ENCODE data around the gene TECPR2. TPM values are rescaled to one million over a fixed set of nuclear protein-coding genes. Genes with fewer than 3 reads are reported as not detected.
A peak's percentile ranks its signal among the peaks of the same experiment; 100 is the strongest.
"Not testable (repeated sequence)": the region's sequence is repeated elsewhere in the genome, so short reads cannot be mapped to it uniquely, and the experiment has no call there.

TECPR2 gene
- total RNA-seq, 3 donors from 2014 or later, result 5.5 to 6.7 (median 5.6) TPM

- H3K36me3 Mint-ChIP-seq (ENCODE audit: insufficient read depth), result peaks cover 27% of the 10 kb centered on the region
- no peaks in the 10 kb centered on the region for H3K4me1 Mint-ChIP-seq (ENCODE audit: low read depth)
- H3K9me3 Mint-ChIP-seq, result no peaks in the 10 kb centered on the region
- DNase-seq (no peak), ATAC-seq (no peak)
- H3K4me3 Mint-ChIP-seq, result no peak overlapping the region
- no peaks in the 10 kb centered on the region for H3K27me3 Mint-ChIP-seq (ENCODE audit: low read depth)
Observed at GRCh38 chr14:102345232-102345631, 17.5 kb upstream of the TECPR2 start.

DNA sequence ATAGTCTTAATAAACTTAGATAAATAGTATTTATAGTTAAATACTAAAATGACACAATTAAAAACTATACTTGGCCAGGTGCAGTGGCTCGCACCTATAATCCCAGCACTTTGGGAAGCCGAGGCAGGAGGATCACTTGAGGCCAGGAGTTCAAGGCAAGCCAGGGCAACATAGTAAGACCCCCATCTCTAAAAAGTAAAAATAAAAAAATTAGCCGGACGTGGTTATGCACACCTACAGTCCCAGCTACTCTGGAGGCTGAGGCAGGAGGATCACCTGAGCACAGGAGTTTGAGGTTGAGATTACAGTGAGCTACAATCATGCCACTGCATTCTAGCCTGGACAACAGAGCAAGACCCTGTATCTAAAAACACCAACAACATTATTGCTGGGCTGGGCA, 16.1 kb upstream of the TECPR2 start:
- no peak for ATAC-seq
- Mint-ChIP-seq H3K9me3 (no peaks in the 10 kb centered on the region), H3K27me3 (ENCODE audit: low read depth) (no peaks in the 10 kb centered on the region), H3K36me3 (ENCODE audit: insufficient read depth) (peaks cover 30% of the 10 kb centered on the region), H3K4me1 (ENCODE audit: low read depth) (no peaks in the 10 kb centered on the region), H3K4me3 (no peak overlapping the region)
- no peak for DNase-seq

DNA sequence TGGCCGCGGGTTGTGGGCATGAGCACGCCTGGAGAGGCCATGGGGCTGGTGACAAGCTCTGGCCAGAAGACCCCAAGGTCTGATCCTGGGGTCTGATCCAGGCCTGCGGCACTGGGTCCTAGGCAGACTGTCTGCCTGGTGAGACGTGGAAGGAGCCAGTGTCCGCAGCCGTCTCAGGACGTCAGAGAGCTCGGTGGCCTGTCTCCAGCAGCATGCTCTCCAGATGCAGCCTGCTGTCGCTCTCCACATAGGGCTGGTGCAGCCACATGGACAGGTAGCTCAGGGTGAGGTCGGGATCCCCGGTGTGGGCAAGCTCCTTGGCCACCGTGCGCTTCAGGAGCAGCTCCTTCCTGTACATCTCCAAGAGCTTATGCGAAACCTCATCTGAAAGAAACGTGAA, 14.4 kb upstream of the TECPR2 start:
- H3K36me3 Mint-ChIP-seq (ENCODE audit: insufficient read depth), result peaks cover 33% of the 10 kb centered on the region
- H3K4me1 Mint-ChIP-seq (ENCODE audit: low read depth), result no peaks in the 10 kb centered on the region
- no peak for DNase-seq
- no peaks in the 10 kb centered on the region for H3K27me3 Mint-ChIP-seq (ENCODE audit: low read depth)
- H3K9me3 Mint-ChIP-seq, result no peaks in the 10 kb centered on the region
- ATAC-seq, result no peak
- H3K4me3 Mint-ChIP-seq, result no peak overlapping the region

DNA sequence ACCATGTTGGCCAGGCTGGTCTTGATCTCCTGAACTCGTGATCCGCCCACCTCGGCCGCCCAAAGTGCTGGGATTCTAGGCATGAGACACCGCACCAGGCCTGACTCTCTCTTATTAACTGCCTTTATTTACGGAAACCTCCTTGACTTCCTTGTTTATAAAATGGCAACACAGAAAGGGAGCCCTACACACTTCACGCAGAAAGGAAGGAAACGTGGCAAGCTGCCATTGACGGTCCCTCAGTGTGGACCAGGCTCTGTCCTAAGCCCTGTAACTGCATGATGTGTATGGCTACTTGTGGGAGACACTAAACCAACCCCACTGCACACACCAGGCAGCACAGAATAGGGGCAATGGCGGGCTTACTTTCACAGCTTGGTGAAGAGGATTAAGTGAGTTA, 11.7 kb upstream of the TECPR2 start:
- ATAC-seq, result no peak
- Mint-ChIP-seq H3K4me3 (no peak overlapping the region), H3K4me1 (ENCODE audit: low read depth) (no peaks in the 10 kb centered on the region), H3K27me3 (ENCODE audit: low read depth) (no peaks in the 10 kb centered on the region), H3K9me3 (no peaks in the 10 kb centered on the region), H3K36me3 (ENCODE audit: insufficient read depth) (peaks cover 36% of the 10 kb centered on the region)
- DNase-seq, result no peak

GRCh38 chr14:102351593-102351992, 11.1 kb upstream of the TECPR2 start:
- not testable (repeated sequence) for H3K9me3 Mint-ChIP-seq; H3K4me1 Mint-ChIP-seq (ENCODE audit: low read depth); H3K27me3 Mint-ChIP-seq (ENCODE audit: low read depth); ATAC-seq; H3K4me3 Mint-ChIP-seq; DNase-seq
- peaks cover 37% of the 10 kb centered on the region for H3K36me3 Mint-ChIP-seq (ENCODE audit: insufficient read depth)

DNA sequence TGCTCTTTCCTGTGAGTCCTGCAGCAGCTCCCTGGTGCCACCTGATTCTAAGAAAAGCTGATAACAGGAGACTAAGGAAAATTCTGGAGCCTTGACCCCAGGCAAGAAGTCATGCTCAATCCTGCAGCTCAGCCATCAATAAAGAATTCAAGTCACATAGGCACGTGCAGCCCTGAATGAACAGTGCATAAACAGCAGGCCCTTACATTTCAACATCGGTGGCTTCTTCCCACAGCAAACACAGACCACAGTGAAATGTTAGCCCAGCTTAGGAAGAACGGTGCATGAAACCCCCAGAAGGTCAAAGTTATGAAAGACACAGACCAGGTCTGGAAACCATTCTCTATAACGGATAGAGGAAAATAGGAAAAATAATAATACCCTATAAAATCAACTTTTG, 10.5 kb upstream of the TECPR2 start:
- H3K4me3 Mint-ChIP-seq, result no peak overlapping the region
- DNase-seq (no peak), ATAC-seq (no peak)
- no peaks in the 10 kb centered on the region for H3K9me3 Mint-ChIP-seq
- H3K27me3 Mint-ChIP-seq (ENCODE audit: low read depth), result no peaks in the 10 kb centered on the region
- H3K4me1 Mint-ChIP-seq (ENCODE audit: low read depth), result peaks cover 2% of the 10 kb centered on the region
- H3K36me3 Mint-ChIP-seq (ENCODE audit: insufficient read depth), result peaks cover 40% of the 10 kb centered on the region

- H3K27me3 Mint-ChIP-seq (ENCODE audit: low read depth), result no peaks in the 10 kb centered on the region
- peaks cover 45% of the 10 kb centered on the region for H3K36me3 Mint-ChIP-seq (ENCODE audit: insufficient read depth)
- DNase-seq (no peak), ATAC-seq (no peak)
- no peaks in the 10 kb centered on the region for H3K9me3 Mint-ChIP-seq
- no peak overlapping the region for H3K4me3 Mint-ChIP-seq
- H3K4me1 Mint-ChIP-seq (ENCODE audit: low read depth), result peaks cover 2% of the 10 kb centered on the region
Observed at GRCh38 chr14:102353126-102353619, 9.6 kb upstream of the TECPR2 start.

GRCh38 chr14:102356280-102356679, 6.5 kb upstream of the TECPR2 start:
- no peak for DNase-seq
- Mint-ChIP-seq H3K36me3 (ENCODE audit: insufficient read depth) (peaks cover 32% of the 10 kb centered on the region), H3K9me3 (no peaks in the 10 kb centered on the region), H3K4me3 (no peak overlapping the region), H3K4me1 (ENCODE audit: low read depth) (peaks cover 14% of the 10 kb centered on the region), H3K27me3 (ENCODE audit: low read depth) (no peaks in the 10 kb centered on the region)
- ATAC-seq, result no peak

DNA sequence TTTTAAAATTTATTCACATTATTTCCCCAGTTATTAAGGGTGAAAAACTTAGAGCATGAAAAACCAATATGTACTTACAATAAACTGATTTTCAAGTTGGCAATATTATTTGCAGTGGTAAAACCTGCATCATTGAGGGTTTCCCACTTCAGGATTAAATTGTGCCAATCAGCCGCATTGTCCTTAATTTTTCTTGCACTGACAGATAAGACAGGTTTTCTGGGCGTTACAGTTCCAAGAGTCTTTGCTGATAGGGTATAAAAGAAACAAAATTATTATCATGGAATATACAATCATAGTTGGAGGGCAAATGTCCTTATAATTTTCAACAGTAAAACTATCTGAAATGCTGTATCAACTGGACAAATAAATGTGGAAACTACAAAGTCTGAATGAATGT, 3.4 kb upstream of the TECPR2 start:
- H3K36me3 Mint-ChIP-seq (ENCODE audit: insufficient read depth), result peaks cover 21% of the 10 kb centered on the region
- H3K27me3 Mint-ChIP-seq (ENCODE audit: low read depth), result no peaks in the 10 kb centered on the region
- ATAC-seq, result no peak
- DNase-seq, result no peak
- peaks cover 25% of the 10 kb centered on the region for H3K4me1 Mint-ChIP-seq (ENCODE audit: low read depth)
- H3K9me3 Mint-ChIP-seq, result no peaks in the 10 kb centered on the region
- H3K4me3 Mint-ChIP-seq, result no peak overlapping the region

DNA sequence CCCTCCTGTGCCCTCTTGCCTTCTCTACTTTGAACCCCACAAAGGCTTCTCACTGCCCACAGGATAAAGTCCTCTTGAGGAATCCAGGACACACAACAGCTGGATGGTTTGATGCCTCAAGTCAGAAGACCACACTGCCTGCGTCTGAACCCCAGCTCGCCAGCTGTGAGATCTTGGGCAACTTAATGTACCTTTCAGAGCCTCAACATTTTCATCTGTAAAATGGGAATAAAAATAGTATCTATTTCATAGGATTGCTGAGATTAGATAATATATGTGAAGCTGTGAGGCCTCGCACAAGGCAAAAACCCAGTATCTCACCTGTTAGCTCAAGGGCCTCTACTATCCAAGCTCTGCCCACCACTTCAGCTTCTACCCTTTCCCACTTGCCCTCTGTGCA, 2.4 kb upstream of the TECPR2 start:
- no peak for DNase-seq
- Mint-ChIP-seq H3K36me3 (ENCODE audit: insufficient read depth) (peaks cover 17% of the 10 kb centered on the region), H3K4me1 (ENCODE audit: low read depth) (peaks cover 25% of the 10 kb centered on the region), H3K9me3 (no peaks in the 10 kb centered on the region), H3K27me3 (ENCODE audit: low read depth) (no peaks in the 10 kb centered on the region), H3K4me3 (no peak overlapping the region)
- ATAC-seq, result no peak

- Mint-ChIP-seq H3K9me3 (no peaks in the 10 kb centered on the region), H3K4me3 (peak overlapping the region; percentile 95), H3K4me1 (ENCODE audit: low read depth) (peaks cover 27% of the 10 kb centered on the region), H3K36me3 (ENCODE audit: insufficient read depth) (peaks cover 10% of the 10 kb centered on the region), H3K27me3 (ENCODE audit: low read depth) (no peaks in the 10 kb centered on the region)
- ATAC-seq (peak; percentile 85 to 86), DNase-seq (peak; percentile 28)
Observed at GRCh38 chr14:102362084-102362483, 657 bp upstream of the TECPR2 start.

- peak; percentile 5 to 7 for ATAC-seq
- Mint-ChIP-seq H3K4me3 (no peak overlapping the region), H3K9me3 (no peaks in the 10 kb centered on the region), H3K27me3 (ENCODE audit: low read depth) (no peaks in the 10 kb centered on the region), H3K36me3 (ENCODE audit: insufficient read depth) (peaks cover 2% of the 10 kb centered on the region), H3K4me1 (ENCODE audit: low read depth) (peaks cover 36% of the 10 kb centered on the region)
- DNase-seq, result peak; percentile 18
Observed at GRCh38 chr14:102363182-102363943, 622 bp downstream of the TECPR2 start.

GRCh38 chr14:102370305-102370809, 7.6 kb downstream of the TECPR2 start:
- H3K36me3 Mint-ChIP-seq (ENCODE audit: insufficient read depth), result peaks cover 2% of the 10 kb centered on the region
- ATAC-seq, result no peak
- no peaks in the 10 kb centered on the region for H3K27me3 Mint-ChIP-seq (ENCODE audit: low read depth)
- H3K4me3 Mint-ChIP-seq, result no peak overlapping the region
- H3K4me1 Mint-ChIP-seq (ENCODE audit: low read depth), result peaks cover 28% of the 10 kb centered on the region
- no peaks in the 10 kb centered on the region for H3K9me3 Mint-ChIP-seq
- DNase-seq, result no peak

- peaks cover 5% of the 10 kb centered on the region for H3K36me3 Mint-ChIP-seq (ENCODE audit: insufficient read depth)
- ATAC-seq, result no peak
- no peak for DNase-seq
- peaks cover 29% of the 10 kb centered on the region for H3K4me1 Mint-ChIP-seq (ENCODE audit: low read depth)
- H3K27me3 Mint-ChIP-seq (ENCODE audit: low read depth), result no peaks in the 10 kb centered on the region
- no peak overlapping the region for H3K4me3 Mint-ChIP-seq
- no peaks in the 10 kb centered on the region for H3K9me3 Mint-ChIP-seq
Observed at GRCh38 chr14:102371361-102371760, 8.6 kb downstream of the TECPR2 start.

DNA sequence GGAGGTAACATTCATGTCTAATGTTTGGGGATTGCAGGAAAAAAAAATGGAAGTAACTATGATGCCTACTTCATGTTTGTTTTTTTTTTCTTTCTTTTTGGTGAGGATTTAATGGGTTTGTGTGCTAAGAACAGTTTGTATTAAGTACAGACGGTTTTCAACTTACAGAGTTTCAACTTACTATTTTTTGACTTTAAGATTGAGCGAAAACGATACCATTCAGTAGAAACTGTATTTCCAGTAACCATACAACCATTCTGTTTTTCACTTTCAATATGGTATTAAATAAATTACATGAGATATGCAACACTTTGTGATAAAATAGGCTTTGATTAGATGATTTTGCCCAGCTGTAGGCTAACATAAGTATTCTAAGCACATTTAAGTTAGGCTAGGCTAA, 10.4 kb downstream of the TECPR2 start:
- Mint-ChIP-seq H3K9me3 (no peaks in the 10 kb centered on the region), H3K27me3 (ENCODE audit: low read depth) (no peaks in the 10 kb centered on the region)

More for the DNA sequence above, 10.4 kb downstream of the TECPR2 start:
- no peak overlapping the region for H3K4me3 Mint-ChIP-seq
- peaks cover 17% of the 10 kb centered on the region for H3K4me1 Mint-ChIP-seq (ENCODE audit: low read depth)
- H3K36me3 Mint-ChIP-seq (ENCODE audit: insufficient read depth), result peaks cover 18% of the 10 kb centered on the region
- DNase-seq (no peak), ATAC-seq (no peak)
